ENCODE results near the gene AHCY.
"Not testable (repeated sequence)": the region's sequence is repeated elsewhere in the genome, so short reads cannot be mapped to it uniquely, and the experiment has no call there.

AHCY gene

GRCh38 chr20:34268145-34268544 is 35.0 kb downstream of the AHCY start:
- Histone ChIP-seq H3K36me3 (ENCODE audit: control insufficient read depth in 1 of 2, insufficient read depth in 2 of 2, low read length in 2 of 2) (no peaks in the 10 kb centered on the region), H3K27me3 (ENCODE audit: low read depth, low read length) (no peaks in the 10 kb centered on the region), H3K27ac (ENCODE audit: low read length) (no peak overlapping the region), H3K4me1 (ENCODE audit: control insufficient read depth in 1 of 2, insufficient read depth in 2 of 2, low read length in 2 of 2) (peaks cover 0 to 6% of the 10 kb centered on the region in 2 donors), H3K4me3 (ENCODE audit: low read depth in 1 of 2, low read length in 2 of 2) (no peak overlapping the region), H3K9me3 (ENCODE audit: control insufficient read depth in 1 of 2, low read length in 2 of 2) (no peaks in the 10 kb centered on the region)

GRCh38 chr20:34264141-34264540 is 39.0 kb downstream of the AHCY start:
- Histone ChIP-seq H3K9me3 (ENCODE audit: control insufficient read depth in 1 of 2, low read length in 2 of 2) (no peaks in the 10 kb centered on the region), H3K27me3 (ENCODE audit: low read depth, low read length) (no peaks in the 10 kb centered on the region), H3K27ac (ENCODE audit: low read length) (no peak overlapping the region), H3K4me3 (ENCODE audit: low read depth in 1 of 2, low read length in 2 of 2) (no peak overlapping the region), H3K36me3 (ENCODE audit: control insufficient read depth in 1 of 2, insufficient read depth in 2 of 2, low read length in 2 of 2) (peaks cover 0 to 4% of the 10 kb centered on the region in 2 donors), H3K4me1 (ENCODE audit: control insufficient read depth in 1 of 2, insufficient read depth in 2 of 2, low read length in 2 of 2) (peaks cover 0 to 6% of the 10 kb centered on the region in 2 donors)

GRCh38 chr20:34263468-34263867 is 39.7 kb downstream of the AHCY start:
- not testable (repeated sequence) for H3K36me3 ChIP-seq (ENCODE audit: control insufficient read depth in 1 of 2, insufficient read depth in 2 of 2, low read length in 2 of 2); H3K27ac ChIP-seq (ENCODE audit: low read length); H3K9me3 ChIP-seq (ENCODE audit: control insufficient read depth in 1 of 2, low read length in 2 of 2); H3K27me3 ChIP-seq (ENCODE audit: low read depth, low read length); H3K4me3 ChIP-seq (ENCODE audit: low read depth in 1 of 2, low read length in 2 of 2); H3K4me1 ChIP-seq (ENCODE audit: control insufficient read depth in 1 of 2, insufficient read depth in 2 of 2, low read length in 2 of 2)

- Histone ChIP-seq H3K27me3 (ENCODE audit: low read depth, low read length) (no peaks in the 10 kb centered on the region), H3K4me1 (ENCODE audit: control insufficient read depth in 1 of 2, insufficient read depth in 2 of 2, low read length in 2 of 2) (no peaks in the 10 kb centered on the region), H3K9me3 (ENCODE audit: control insufficient read depth in 1 of 2, low read length in 2 of 2) (no peaks in the 10 kb centered on the region), H3K4me3 (ENCODE audit: low read depth in 1 of 2, low read length in 2 of 2) (no peak overlapping the region), H3K36me3 (ENCODE audit: control insufficient read depth in 1 of 2, insufficient read depth in 2 of 2, low read length in 2 of 2) (peaks cover 0 to 4% of the 10 kb centered on the region in 2 donors), H3K27ac (ENCODE audit: low read length) (peak overlapping the region; percentile 70)
Observed at GRCh38 chr20:34262488-34263288, 40.5 kb downstream of the AHCY start.

- Histone ChIP-seq H3K4me3 (ENCODE audit: low read depth in 1 of 2, low read length in 2 of 2) (no peak overlapping the region), H3K27ac (ENCODE audit: low read length) (no peak overlapping the region), H3K27me3 (ENCODE audit: low read depth, low read length) (no peaks in the 10 kb centered on the region), H3K4me1 (ENCODE audit: control insufficient read depth in 1 of 2, insufficient read depth in 2 of 2, low read length in 2 of 2) (no peaks in the 10 kb centered on the region), H3K9me3 (ENCODE audit: control insufficient read depth in 1 of 2, low read length in 2 of 2) (no peaks in the 10 kb centered on the region), H3K36me3 (ENCODE audit: control insufficient read depth in 1 of 2, insufficient read depth in 2 of 2, low read length in 2 of 2) (peaks cover 0 to 4% of the 10 kb centered on the region in 2 donors)
Observed at GRCh38 chr20:34260208-34260942, 42.8 kb downstream of the AHCY start.

GRCh38 chr20:34256629-34257124 is 46.5 kb downstream of the AHCY start:
- Histone ChIP-seq H3K4me1 (ENCODE audit: control insufficient read depth in 1 of 2, insufficient read depth in 2 of 2, low read length in 2 of 2) (no peaks in the 10 kb centered on the region), H3K27ac (ENCODE audit: low read length) (no peak overlapping the region), H3K27me3 (ENCODE audit: low read depth, low read length) (no peaks in the 10 kb centered on the region), H3K36me3 (ENCODE audit: control insufficient read depth in 1 of 2, insufficient read depth in 2 of 2, low read length in 2 of 2) (no peaks in the 10 kb centered on the region), H3K4me3 (ENCODE audit: low read depth in 1 of 2, low read length in 2 of 2) (no peak overlapping the region), H3K9me3 (ENCODE audit: control insufficient read depth in 1 of 2, low read length in 2 of 2) (no peaks in the 10 kb centered on the region)

GRCh38 chr20:34254979-34255378 is 48.2 kb downstream of the AHCY start:
- Histone ChIP-seq H3K27me3 (ENCODE audit: low read depth, low read length) (no peaks in the 10 kb centered on the region), H3K9me3 (ENCODE audit: control insufficient read depth in 1 of 2, low read length in 2 of 2) (no peaks in the 10 kb centered on the region), H3K4me3 (ENCODE audit: low read depth in 1 of 2, low read length in 2 of 2) (no peak overlapping the region), H3K4me1 (ENCODE audit: control insufficient read depth in 1 of 2, insufficient read depth in 2 of 2, low read length in 2 of 2) (no peaks in the 10 kb centered on the region), H3K36me3 (ENCODE audit: control insufficient read depth in 1 of 2, insufficient read depth in 2 of 2, low read length in 2 of 2) (no peaks in the 10 kb centered on the region), H3K27ac (ENCODE audit: low read length) (no peak overlapping the region)

- not testable (repeated sequence) for H3K4me3 ChIP-seq (ENCODE audit: low read depth in 1 of 2, low read length in 2 of 2)
Observed at GRCh38 chr20:34252431-34253086, 50.6 kb downstream of the AHCY start.

GRCh38 chr20:34251619-34252018 is 51.5 kb downstream of the AHCY start:
- Histone ChIP-seq H3K4me3 (ENCODE audit: low read depth in 1 of 2, low read length in 2 of 2) (no peak overlapping the region), H3K9me3 (ENCODE audit: control insufficient read depth in 1 of 2, low read length in 2 of 2) (no peaks in the 10 kb centered on the region), H3K27ac (ENCODE audit: low read length) (no peak overlapping the region), H3K36me3 (ENCODE audit: control insufficient read depth in 1 of 2, insufficient read depth in 2 of 2, low read length in 2 of 2) (no peaks in the 10 kb centered on the region), H3K27me3 (ENCODE audit: low read depth, low read length) (no peaks in the 10 kb centered on the region), H3K4me1 (ENCODE audit: control insufficient read depth in 1 of 2, insufficient read depth in 2 of 2, low read length in 2 of 2) (no peaks in the 10 kb centered on the region)

More at GRCh38 chr20:34252431-34253086, 50.6 kb downstream of the AHCY start:
- H3K4me1 ChIP-seq (ENCODE audit: control insufficient read depth in 1 of 2, insufficient read depth in 2 of 2, low read length in 2 of 2); H3K9me3 ChIP-seq (ENCODE audit: control insufficient read depth in 1 of 2, low read length in 2 of 2); H3K36me3 ChIP-seq (ENCODE audit: control insufficient read depth in 1 of 2, insufficient read depth in 2 of 2, low read length in 2 of 2); H3K27ac ChIP-seq (ENCODE audit: low read length); H3K27me3 ChIP-seq (ENCODE audit: low read depth, low read length): not testable (repeated sequence)

- no peak overlapping the region for H3K27ac ChIP-seq (ENCODE audit: low read length)
- H3K36me3 ChIP-seq (ENCODE audit: control insufficient read depth in 1 of 2, insufficient read depth in 2 of 2, low read length in 2 of 2), result no peaks in the 10 kb centered on the region
- no peaks in the 10 kb centered on the region for H3K9me3 ChIP-seq (ENCODE audit: control insufficient read depth in 1 of 2, low read length in 2 of 2)
- H3K4me1 ChIP-seq (ENCODE audit: control insufficient read depth in 1 of 2, insufficient read depth in 2 of 2, low read length in 2 of 2), result no peaks in the 10 kb centered on the region
- no peaks in the 10 kb centered on the region for H3K27me3 ChIP-seq (ENCODE audit: low read depth, low read length)
- no peak overlapping the region for H3K4me3 ChIP-seq (ENCODE audit: low read depth in 1 of 2, low read length in 2 of 2)
Observed at GRCh38 chr20:34250005-34250404, 53.1 kb downstream of the AHCY start.

- no peaks in the 10 kb centered on the region for H3K4me1 ChIP-seq (ENCODE audit: control insufficient read depth in 1 of 2, insufficient read depth in 2 of 2, low read length in 2 of 2)
- H3K27ac ChIP-seq (ENCODE audit: low read length), result no peak overlapping the region
- H3K36me3 ChIP-seq (ENCODE audit: control insufficient read depth in 1 of 2, insufficient read depth in 2 of 2, low read length in 2 of 2), result no peaks in the 10 kb centered on the region
- H3K9me3 ChIP-seq (ENCODE audit: control insufficient read depth in 1 of 2, low read length in 2 of 2), result no peaks in the 10 kb centered on the region
- H3K27me3 ChIP-seq (ENCODE audit: low read depth, low read length), result no peaks in the 10 kb centered on the region
- no peak overlapping the region for H3K4me3 ChIP-seq (ENCODE audit: low read depth in 1 of 2, low read length in 2 of 2)
Observed at GRCh38 chr20:34249291-34249690, 53.9 kb downstream of the AHCY start.
